HG03064 (cell line): Measurements from ENCODE around the gene CAPN10.

ENCODE experiments used
- ATAC-seq: cut with Tn5 transposase; IDR thresholded peaks from one replicate; pipeline ENCODE4 v1.9.1; 2021; ENCODE audit warnings: low read depth; ENCODE audit not compliant: unreplicated experiment

The CAPN10 gene

GRCh38 chr2:240648155-240648649 is 61.7 kb downstream of the CAPN10 start:
- no peak for ATAC-seq
